Right lobe of liver (tissue), 6 donors: Measurements from ENCODE around the gene CCM2L. TPM values are rescaled to one million over a fixed set of nuclear protein-coding genes. Genes with fewer than 3 reads are reported as not detected.

Experiments used
- ATAC-seq, 4 donors: fragments of 200-7000 bp; cut with Tn5 transposase; one replicate each; pipeline ENCODE4 v1.9.1; 2020; ENCODE audit warnings: mild to moderate bottlenecking in 4 of 4, moderate library complexity in 4 of 4
- DNase-seq, 3 donors: peaks; one replicate each; pipeline ENCODE4 v3.0.0-alpha.2; 2020
- H3K27ac ChIP-seq, 3 donors: fragments of 200-600 bp; one replicate each; pipeline ENCODE4 v1.8.0; 2022
- H3K27me3 ChIP-seq, 2 donors: fragments of 200-600 bp; one replicate each; pipeline ENCODE4 v1.8.0; 2022
- H3K36me3 ChIP-seq, 4 donors: fragments of 200-600 bp; sonication (generic) in 1 of 4; one replicate each; pipeline versions ENCODE4 v1.5.1 to v1.8.0; 2017 to 2022; ENCODE audit warnings: control low read depth in 1 of 4
- H3K4me1 ChIP-seq, 4 donors: fragments of 200-600 bp; sonication (generic) in 1 of 4; one replicate each; pipeline versions ENCODE4 v1.5.1 to v1.8.0; 2017 to 2022; ENCODE audit warnings: control low read depth in 1 of 4
- H3K4me3 ChIP-seq, 3 donors: fragments of 200-600 bp; one replicate each; pipeline ENCODE4 v1.8.0; 2022
- H3K9me3 ChIP-seq, 4 donors: fragments of 200-600 bp; sonication (generic) in 1 of 4; one replicate each; pipeline versions ENCODE4 v1.5.1 to v1.8.0; 2017 to 2022; ENCODE audit warnings: control low read depth in 1 of 4
- POLR2A ChIP-seq: fragments of 450-650 bp; IDR thresholded peaks from one replicate; pipeline ENCODE4 v1.6.1; 2017; ENCODE audit warnings: antibody characterized with exemption, mild to moderate bottlenecking
- WGBS: methylation state at CpG from one replicate; pipeline ENCODE4 v1.1.6; 2018; ENCODE audit warnings: low coverage, low lambda C conversion rate; ENCODE audit not compliant: insufficient coverage; ENCODE audit errors: missing lambda C conversion rate; 5-methylcytosine and 5-hydroxymethylcytosine counted together
- intact Hi-C, 2 donors: fragments of 100-400 bp; cut with DNase I; formaldehyde crosslinking; loops; one replicate each; pipeline versions ENCODE4 v1.11.2 to v1.14.1; 2022
- total RNA-seq, 6 experiments: library from RNA; depleted of rRNA in 2 of 6; stranded (reverse); fragments of >200 nt in 2 of 6; fragmentation: NEBNext Ultra II Directional in 3 of 6; extraction: Animal tissue kit (Norgen Biotek cat#: 25700) in 3 of 6; gene quantifications; one replicate each; pipeline versions ENCODE4 v1.1.0 to v1.2.4, GENCODE V29; 2016 to 2023
- TF ChIP-seq, protein P1 (sequence below), 4 donors: fragments of 200-600 bp in 3 of 4; fragments of 450-650 bp in 1 of 4; IDR thresholded peaks; one replicate each; pipeline versions ENCODE4 v1.5.1 to v1.8.0; 2016 to 2022; ENCODE audit warnings: antibody characterized with exemption in 4 of 4, mild to moderate bottlenecking in 2 of 4
- donor health status: DM: no; HTN: yes; CAD: no.
- donor health status: DM: no; HTN: no; CAD: no.
- donor health status: DM: no; HTN: no; CAD: no.
- donor health status: DM: no; HTN: yes; CAD: no.
- donor health status: DM: no; HTN: yes; CAD: no.

The CCM2L gene
- total RNA-seq, 6 experiments from 2014 or later: 0.61 to 1.7 (median 0.89) TPM

DNA sequence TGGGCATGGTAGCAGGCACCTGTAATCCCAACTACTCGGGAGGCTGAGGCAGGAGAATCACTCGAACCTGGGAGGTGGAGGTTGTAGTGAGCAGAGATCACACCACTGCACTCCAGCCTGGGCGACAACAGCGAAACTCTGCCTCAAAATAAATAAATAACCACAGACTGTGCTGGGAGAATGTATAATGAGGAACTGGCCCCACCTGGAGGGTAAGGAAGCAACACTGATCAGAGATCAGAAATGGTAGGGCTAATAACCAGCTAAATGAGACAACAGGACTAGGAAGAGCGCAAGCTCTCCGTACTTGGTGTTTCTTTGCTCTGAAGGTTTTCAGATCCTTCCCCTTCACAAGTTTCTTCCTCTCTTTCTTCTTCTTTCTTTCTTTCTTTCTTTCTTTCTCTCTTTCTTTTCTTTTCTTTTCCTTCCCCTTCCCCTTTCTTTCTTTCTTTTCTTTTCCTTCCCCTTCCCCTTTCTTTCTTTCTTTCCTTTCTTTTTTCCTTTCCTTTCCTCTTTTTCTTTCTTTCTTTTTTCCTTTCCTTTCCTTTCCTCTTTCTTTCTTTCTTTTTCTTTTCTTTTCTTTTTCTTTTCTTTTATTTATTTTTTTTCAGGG, 14.6 kb downstream of the CCM2L start:
- Histone ChIP-seq H3K4me3 (no peak overlapping the region), H3K4me1 (no peaks in the 10 kb centered on the region), H3K27me3 (no peaks in the 10 kb centered on the region), H3K27ac (no peak overlapping the region), H3K9me3 (no peaks in the 10 kb centered on the region), H3K36me3 (no peaks in the 10 kb centered on the region)
- DNase-seq (no peak), ATAC-seq (no peak)
- intact Hi-C loops: loop anchor here in 1 of 2 donors (5.0 to 10.0 kb wide), 2 partner anchors 170 to 202 kb away; no protein-coding TSS in a partner anchor
- WGBS: 64% methylated on average over 6 of the region's 6 CpGs
- TF ChIP-seq POLR2A: no peak
- TF ChIP-seq, protein P1, sequence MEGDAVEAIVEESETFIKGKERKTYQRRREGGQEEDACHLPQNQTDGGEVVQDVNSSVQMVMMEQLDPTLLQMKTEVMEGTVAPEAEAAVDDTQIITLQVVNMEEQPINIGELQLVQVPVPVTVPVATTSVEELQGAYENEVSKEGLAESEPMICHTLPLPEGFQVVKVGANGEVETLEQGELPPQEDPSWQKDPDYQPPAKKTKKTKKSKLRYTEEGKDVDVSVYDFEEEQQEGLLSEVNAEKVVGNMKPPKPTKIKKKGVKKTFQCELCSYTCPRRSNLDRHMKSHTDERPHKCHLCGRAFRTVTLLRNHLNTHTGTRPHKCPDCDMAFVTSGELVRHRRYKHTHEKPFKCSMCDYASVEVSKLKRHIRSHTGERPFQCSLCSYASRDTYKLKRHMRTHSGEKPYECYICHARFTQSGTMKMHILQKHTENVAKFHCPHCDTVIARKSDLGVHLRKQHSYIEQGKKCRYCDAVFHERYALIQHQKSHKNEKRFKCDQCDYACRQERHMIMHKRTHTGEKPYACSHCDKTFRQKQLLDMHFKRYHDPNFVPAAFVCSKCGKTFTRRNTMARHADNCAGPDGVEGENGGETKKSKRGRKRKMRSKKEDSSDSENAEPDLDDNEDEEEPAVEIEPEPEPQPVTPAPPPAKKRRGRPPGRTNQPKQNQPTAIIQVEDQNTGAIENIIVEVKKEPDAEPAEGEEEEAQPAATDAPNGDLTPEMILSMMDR (IDR thresholded peaks at IDR 0.05): no peak

DNA sequence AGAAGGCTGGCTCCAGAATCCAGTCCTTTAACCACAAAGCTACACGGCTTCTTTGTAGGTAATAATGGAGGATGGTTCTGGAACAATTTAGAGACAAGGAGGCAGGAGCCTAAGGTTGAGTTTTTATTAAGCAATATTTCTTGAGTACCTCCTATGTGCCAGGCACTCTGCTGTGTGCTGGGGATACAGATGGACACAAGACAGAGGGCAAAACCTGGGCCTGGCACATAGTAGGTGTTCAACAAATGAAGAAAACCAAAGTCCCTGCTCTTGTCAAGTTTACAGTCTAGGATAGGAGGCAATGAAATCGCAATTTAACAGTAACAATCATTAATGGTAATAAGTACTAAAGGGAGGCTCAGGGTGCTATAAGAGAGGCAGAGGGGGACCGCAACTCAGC, 17.4 kb downstream of the CCM2L start:
- H3K27ac ChIP-seq: no peak overlapping the region
- ATAC-seq: no peak
- H3K36me3 ChIP-seq: no peaks in the 10 kb centered on the region
- peaks cover 0 to 9% (median 0%) of the 10 kb centered on the region in 4 donors for H3K4me1 ChIP-seq
- TF ChIP-seq, protein P1 (IDR thresholded peaks at IDR 0.05): no peak
- TF ChIP-seq POLR2A: no peak
- DNase-seq: no peak
- H3K27me3 ChIP-seq: no peaks in the 10 kb centered on the region
- WGBS: 75% methylated on average over 3 of the region's 3 CpGs
- no peaks in the 10 kb centered on the region for H3K9me3 ChIP-seq
- intact Hi-C loops: loop anchor here in 1 of 2 donors (5.0 to 10.0 kb wide), 2 partner anchors 173 to 205 kb away; no protein-coding TSS in a partner anchor
- H3K4me3 ChIP-seq: no peak overlapping the region

DNA sequence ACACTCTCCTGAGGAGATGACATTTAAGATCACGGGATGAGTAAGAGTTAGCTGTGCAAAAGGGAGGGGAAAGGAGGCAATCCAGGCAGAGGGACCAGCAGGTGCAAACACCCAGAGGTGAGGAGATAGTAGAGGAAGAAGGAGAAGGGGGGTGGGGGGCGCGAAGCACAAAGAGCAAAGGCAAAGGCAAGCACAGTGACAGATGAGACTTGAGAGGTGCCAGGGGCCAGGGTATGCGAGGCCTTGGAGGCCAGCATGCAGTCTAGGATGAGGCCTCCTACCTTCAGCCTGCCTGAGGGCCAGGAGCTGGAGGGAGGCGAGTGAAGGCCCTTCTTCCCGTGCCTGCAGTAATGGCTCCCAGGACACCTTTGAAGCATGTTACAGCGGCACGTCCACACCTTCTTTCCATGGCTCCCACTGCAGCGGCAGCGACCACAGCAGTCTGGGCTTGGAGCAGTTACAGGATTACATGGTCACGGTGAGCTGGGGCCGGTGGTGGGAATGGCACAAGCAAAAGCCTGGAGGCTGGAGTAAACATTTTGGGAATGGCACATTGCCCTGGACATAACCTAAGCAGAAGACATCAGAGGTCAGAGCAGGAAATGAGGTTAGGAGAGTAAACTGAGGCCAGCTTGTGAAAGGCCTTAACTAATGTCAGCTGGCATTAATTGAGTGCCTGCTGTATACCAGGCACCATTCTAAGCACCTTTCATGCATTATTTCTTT, 18.6 kb downstream of the CCM2L start:
- no peak for DNase-seq
- 45% methylated on average over 5 of the region's 12 CpGs for WGBS
- Histone ChIP-seq H3K4me1 (peaks cover 0 to 9% (median 0%) of the 10 kb centered on the region in 4 donors), H3K27me3 (no peaks in the 10 kb centered on the region), H3K27ac (no peak overlapping the region), H3K4me3 (no peak overlapping the region), H3K9me3 (no peaks in the 10 kb centered on the region), H3K36me3 (no peaks in the 10 kb centered on the region)
- no peak for ATAC-seq
- TF ChIP-seq, protein P1 (IDR thresholded peaks at IDR 0.05): no peak
- TF ChIP-seq POLR2A: no peak
- intact Hi-C loops: loop anchor here in 1 of 2 donors (5.0 to 10.0 kb wide), 2 partner anchors 174 to 207 kb away; no protein-coding TSS in a partner anchor

DNA sequence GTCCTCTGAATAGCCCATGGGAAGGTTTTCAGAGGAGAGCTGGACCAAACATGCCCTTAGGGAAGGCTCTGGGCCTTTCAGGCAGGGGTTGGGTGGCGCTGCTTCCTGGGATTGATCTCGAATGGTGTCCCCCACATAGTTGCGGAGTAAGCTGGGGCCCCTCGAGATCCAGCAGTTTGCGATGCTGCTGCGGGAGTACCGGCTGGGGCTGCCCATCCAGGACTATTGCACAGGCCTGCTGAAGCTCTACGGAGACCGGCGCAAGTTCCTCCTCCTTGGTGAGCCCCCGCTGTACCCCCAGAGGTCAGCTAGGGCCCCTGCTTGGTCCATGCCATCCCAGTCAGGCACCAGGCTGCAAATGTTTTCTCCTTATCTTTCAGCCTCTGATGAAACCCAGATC, 19.3 kb downstream of the CCM2L start:
- TF ChIP-seq, protein P1 (IDR thresholded peaks at IDR 0.05): no peak
- TF ChIP-seq POLR2A: no peak
- Histone ChIP-seq H3K27me3 (no peaks in the 10 kb centered on the region), H3K4me1 (peaks cover 0 to 9% (median 0%) of the 10 kb centered on the region in 4 donors), H3K4me3 (no peak overlapping the region), H3K36me3 (no peaks in the 10 kb centered on the region), H3K27ac (no peak overlapping the region), H3K9me3 (no peaks in the 10 kb centered on the region)
- WGBS: 79% methylated on average over 7 of the region's 11 CpGs
- intact Hi-C loops: loop anchor here in 1 of 2 donors (5.0 to 10.0 kb wide), 2 partner anchors 175 to 207 kb away; no protein-coding TSS in a partner anchor
- no peak for DNase-seq
- no peak for ATAC-seq
